Ammon's horn (tissue), 1 donor: ENCODE data around the gene RUNX1.

Source experiments
- DNase-seq: peaks from one replicate; pipeline ENCODE4 v3.0.0-alpha.2; 2016; ENCODE audit warnings: low spot score

Gene RUNX1

DNA sequence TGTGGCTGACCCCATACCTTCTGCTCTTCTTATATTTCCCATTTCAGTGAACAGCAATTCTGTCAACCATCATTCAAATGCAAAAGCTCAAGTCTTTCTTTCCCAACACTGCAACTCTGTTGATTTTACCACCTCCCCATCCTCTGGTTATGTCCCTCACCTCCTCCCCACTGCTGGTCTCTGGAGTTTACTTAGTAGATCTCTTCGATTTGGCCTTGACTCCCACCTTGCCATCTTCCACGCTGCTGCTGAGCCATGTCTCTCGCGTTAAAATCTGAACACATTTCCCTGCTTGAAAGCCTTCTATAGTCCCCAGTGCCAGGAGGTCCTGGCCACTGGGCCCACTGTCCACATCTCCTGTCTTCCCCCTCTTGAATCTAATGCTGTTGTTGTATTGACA, 125.5 kb downstream of the RUNX1 start:
- DNase-seq, result no peak

- no peak for DNase-seq
Measured at GRCh38 chr21:34923202-34923601, 125.9 kb downstream of the RUNX1 start.

DNA sequence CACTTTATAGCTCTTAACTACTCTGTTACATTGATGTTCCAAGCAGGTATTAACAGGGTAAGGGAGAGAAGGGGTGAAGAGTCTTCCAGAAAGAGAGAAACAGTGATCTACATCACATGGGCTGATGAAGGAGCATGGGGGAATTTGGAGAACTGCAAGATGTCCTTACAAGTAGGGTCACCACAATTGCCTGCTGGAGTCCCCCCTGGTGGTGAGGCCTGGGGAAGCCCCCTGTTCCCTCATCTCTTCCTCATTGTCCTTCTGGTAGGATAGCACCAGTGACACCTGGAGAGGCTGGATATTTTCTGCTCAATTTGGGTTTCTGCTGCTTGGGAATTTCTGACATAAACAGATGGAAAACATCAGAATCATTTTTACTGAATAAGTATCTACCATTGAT, 126.6 kb downstream of the RUNX1 start:
- DNase-seq, result no peak

DNA sequence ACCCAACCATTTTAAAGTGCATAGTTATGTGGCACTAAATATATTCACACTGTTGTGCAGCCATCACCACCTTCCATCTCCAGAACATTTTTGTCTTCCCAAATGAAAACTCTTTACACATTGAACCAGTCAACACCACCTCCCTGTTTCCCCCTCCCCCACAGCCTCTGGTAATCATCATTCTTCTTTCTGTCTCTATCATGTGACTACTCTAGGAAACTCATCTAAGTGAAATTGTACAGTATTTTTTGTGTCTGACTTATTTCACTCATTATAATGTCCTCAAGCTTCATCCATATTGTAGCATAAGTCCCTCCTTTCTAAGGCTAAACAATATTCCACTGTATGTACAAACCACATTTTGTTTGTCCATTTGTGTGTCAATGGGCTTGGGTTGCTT, 128.0 kb downstream of the RUNX1 start:
- DNase-seq, result no peak

DNA sequence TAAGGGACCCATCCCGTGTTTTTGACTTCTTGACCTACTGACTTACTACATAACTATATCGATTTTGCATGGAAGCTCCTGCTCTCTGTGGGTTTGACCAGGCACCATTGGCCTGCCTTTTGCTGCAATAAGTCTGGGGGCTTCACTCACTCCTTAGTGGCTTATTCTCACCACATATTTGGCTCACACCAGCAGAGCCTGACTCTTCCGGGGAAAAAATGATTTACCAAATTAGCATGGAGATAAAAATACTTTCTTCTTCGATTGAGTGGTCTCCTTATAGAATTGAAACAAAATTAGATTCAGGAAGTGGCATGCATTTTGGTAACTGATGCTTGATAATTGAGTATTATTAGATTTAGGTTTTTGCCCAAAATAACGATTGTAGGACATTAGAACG, 129.7 kb downstream of the RUNX1 start:
- DNase-seq, result no peak

- no peak for DNase-seq
Measured at GRCh38 chr21:34916446-34916845, 132.7 kb downstream of the RUNX1 start.

DNA sequence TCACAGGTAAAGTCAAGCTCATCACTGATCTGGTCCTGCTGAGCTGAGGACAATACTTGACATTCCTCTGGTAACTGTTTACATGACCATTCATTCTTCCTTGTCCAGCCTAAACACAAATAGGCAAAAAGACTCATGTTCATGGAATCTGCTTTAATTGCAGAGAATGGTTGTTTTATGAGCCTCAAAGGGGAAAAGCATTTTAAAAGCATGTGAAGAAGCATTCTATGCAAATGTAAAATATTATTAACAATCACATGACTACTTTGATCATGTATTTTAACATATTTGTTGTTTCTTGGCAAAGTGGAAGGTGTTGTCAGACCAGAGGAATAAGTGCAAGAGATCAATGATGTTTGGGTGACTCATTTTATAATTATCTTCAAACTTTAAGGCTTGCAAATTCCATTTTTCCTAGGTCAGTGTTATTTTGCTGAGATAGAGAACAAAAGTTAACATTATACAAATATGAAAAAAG, 133.7 kb downstream of the RUNX1 start:
- DNase-seq, result no peak

DNA sequence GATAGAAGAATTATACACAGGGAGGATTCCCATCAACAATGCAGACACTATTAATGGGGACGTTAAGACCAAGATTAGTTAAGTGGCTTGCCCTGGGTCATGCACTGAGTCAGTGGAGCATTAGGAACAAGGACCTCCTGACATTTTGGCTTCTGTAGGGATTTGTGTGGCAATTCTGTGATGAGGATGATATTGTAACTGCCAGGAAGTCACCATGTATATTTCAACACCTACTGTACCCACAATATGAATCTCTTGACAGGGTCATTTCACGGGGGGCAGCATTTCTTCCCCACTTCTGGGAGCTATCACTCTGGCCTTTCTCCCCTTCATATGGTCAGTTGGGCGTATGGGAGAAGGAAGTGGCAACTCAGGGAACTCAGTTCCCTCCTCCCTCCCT, 134.9 kb downstream of the RUNX1 start:
- DNase-seq, result no peak

GRCh38 chr21:34913811-34914210, 135.3 kb downstream of the RUNX1 start:
- DNase-seq, result no peak

DNA sequence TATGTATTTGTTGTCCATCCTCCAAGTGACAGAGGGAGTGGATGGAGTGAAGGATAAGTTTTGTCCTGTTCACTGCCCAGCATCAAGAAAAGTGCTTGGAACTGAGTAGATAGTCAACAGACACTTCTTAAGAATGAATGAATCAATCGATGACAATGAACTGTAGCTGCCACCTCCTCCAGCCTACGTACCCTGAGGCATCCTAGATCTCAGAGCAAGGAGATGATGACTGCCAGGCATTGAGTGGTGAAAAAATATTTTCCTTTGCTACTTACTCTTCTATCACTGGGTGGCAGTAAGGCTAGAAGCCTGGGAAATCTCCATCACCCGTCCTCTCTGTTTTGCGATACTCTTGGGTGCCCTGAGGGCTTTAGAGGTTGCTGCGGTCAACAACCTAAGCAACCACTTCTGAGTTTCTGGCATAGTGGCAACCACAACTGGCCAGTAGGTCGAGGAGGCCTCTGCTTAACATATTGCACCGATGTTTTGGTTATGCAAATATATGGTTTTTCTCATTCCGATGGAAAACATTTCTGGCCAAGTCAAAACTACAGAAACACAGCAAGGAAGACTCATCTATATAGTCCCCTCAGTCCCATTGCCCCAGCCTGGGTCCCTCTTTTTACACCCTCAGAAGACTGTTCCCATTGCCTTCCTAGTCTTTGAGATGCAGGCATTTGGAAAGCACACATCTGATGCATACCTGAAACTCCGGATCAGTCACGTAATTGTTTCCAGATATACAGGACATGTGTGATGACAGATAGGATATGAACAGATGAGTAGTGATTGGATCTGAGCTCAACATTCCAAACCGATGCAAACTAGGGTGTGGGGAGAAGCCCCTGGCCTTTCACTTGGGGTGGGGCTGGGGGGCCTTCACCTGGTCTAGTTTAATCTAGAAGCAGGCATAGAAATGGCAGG, 136.8 kb downstream of the RUNX1 start:
- no peak for DNase-seq

DNA sequence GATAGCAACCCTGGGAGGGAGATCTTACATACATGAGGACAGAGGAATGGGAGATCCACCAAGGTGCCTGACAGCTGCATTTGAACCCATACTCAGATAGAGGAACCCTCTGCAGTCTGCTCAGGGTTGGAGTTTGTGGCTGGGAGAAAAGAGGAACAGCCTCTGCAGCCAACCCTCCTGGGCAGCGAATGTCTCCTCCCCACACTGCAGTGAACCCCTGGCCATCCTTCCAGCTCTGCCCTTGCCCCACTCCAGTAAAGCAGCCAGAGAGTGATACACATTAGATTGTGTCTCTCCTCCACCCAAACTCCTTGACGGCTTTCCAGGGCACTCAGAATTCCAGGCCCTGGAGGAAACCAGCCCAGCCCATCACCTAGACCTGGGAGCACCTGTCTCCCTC, 137.7 kb downstream of the RUNX1 start:
- DNase-seq, result peak; percentile 24

GRCh38 chr21:34910396-34910795, 138.7 kb downstream of the RUNX1 start:
- peak; percentile 76 for DNase-seq

DNA sequence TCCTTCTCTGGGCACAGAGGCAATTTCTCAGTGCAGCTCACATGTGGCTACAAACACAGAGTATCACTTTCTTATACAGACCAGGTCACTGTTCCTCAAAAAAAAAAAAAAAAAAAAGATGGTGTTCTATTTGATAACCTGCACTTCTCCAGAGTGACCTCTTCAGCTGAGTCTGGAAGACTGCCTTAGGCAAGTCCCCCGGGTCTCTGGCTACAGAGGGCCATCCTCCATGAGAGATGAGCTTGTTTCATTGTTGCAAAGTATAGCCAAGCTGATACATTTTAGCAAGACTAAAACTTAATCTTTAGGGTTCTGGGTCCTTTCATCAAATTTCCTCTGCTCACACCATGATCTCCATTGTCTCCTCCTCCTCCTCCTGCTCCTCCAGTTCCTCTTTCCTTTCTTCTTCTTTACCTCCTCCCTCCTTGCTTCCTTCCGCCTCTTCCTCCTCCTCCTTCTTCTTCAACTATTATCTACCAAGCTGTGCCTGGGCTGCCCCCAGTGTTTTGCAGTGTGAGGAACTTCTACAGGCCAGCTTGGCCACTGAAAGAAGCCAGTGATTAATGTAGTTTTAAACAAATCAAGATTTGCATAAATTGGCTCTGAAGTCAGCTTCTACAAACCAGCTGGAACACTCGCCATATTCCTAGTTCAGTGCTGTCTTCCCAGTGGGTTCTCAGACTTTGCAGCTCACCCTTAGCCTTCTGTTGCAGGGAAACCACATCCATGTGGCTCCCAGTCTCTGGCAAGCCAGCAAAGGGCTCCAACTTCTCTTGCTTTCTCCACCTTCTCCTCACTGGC, 139.4 kb downstream of the RUNX1 start:
- DNase-seq, result peak; percentile 19

- peak; percentile 39 for DNase-seq
Measured at GRCh38 chr21:34908419-34909055, 140.6 kb downstream of the RUNX1 start.

DNA sequence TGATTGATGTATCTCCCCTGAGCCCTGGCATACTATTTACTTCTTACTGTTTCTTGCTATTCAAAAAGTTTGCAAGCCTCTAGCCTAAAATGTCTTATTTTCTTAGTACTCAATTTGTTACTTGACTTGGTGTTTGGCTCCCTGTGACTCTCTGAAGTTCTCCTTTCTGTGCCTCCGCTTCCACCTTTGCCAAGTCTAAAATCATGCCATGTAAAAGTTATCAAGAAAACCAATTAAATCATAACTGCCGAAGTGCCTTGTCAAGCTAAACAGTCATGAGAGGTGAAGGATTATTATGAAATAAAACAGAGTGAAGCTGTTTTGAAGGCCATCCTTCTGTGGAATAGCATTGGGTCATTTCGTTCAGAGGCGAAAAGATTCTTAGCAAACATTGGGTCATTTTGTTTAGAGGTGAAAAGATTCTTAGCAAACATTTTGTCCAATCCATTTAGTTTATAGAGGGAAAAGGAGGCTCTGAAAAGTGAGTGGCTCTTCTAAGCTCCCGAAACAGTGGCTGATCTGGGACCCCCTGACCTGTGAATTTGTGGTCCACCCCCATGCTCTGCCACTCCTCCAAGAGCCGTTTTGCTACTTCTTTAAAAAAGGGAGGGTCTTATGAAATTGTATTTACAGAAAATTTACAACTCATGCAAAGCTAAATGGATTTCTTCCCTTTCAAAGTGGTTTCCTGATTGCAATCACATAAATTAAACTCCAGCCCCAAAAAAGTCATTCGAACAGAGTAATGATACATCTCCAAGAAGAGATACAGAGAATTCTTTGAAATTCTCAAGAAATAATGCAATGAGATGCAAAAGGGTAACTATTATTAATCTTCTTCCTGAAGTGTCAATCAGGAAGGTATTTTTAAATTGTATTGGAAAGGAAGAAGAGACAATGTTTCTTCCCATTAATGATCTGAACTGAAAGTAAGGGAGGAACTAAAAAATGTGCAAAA, 141.4 kb downstream of the RUNX1 start:
- DNase-seq, result no peak

- DNase-seq, result no peak
Measured at GRCh38 chr21:34906401-34906800, 142.7 kb downstream of the RUNX1 start.

GRCh38 chr21:34905218-34905537, 143.9 kb downstream of the RUNX1 start:
- no peak for DNase-seq

- no peak for DNase-seq
Measured at GRCh38 chr21:34904526-34905217, 144.4 kb downstream of the RUNX1 start.

DNA sequence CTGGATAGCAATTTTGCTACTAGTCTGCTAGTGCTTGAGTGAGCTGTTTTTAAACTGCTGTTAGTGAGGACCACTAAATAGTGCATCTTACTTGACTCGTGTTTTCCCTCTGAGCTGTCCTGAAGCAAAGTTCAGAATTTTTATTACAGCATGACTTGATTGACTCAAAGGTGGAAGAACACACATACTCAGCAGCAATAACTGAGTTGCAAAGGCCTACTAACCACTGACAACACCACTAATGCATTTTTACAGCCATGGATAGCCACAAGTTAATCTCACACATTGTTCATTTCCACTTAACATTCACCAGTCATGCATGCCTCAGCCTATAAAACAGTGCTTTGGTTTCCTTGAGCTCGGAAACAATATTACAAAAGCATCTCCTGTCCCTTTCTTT, 148.7 kb downstream of the RUNX1 start:
- DNase-seq, result no peak

DNA sequence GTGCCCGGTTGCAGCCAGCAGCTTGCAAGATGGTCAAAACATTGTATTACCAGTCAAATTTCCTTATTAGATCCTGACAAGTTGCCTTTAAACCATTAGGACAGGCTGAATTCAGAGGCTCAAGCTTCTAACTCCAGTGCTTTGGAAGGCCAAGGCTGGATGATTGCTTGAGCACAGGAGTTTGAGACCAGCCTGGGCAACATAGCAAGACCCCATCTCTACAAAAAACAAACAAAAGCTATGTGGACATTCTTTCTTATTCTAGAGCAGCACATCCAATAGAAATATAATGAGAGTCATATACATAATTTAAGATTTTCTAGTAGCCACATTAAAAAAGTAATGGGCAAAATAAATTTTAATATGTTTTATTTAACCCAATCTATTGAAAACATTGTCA, 149.3 kb downstream of the RUNX1 start:
- no peak for DNase-seq

DNA sequence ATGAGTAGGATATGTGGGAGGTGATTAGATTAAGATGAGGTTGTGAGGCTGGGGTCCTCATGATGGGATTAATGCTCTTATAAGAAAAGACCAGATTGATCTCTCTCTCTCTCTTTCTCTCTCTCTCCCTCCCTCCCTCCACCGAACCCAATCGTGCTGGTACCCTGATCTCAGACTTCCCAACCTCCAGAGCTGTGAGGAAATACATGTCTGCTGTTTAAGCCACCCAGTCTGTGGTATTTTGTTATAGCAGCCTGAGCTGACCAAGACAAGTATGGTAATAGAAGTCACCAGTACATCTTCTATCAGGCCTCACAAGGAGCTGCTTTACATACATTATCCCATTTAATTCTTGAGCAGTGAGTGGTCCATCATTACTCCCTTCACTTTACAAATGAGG, 149.8 kb downstream of the RUNX1 start:
- no peak for DNase-seq
